HG02885 (cell line): ENCODE measurements around the gene EPAS1.

Experiments used
- ATAC-seq: cut with Tn5 transposase; IDR thresholded peaks from one replicate; pipeline ENCODE4 v1.9.1; 2021; ENCODE audit warnings: mild to moderate bottlenecking; ENCODE audit not compliant: unreplicated experiment, poor library complexity

The EPAS1 gene

GRCh38 chr2:46299365-46300263, 2.4 kb downstream of the EPAS1 start:
- ATAC-seq = no peak

DNA sequence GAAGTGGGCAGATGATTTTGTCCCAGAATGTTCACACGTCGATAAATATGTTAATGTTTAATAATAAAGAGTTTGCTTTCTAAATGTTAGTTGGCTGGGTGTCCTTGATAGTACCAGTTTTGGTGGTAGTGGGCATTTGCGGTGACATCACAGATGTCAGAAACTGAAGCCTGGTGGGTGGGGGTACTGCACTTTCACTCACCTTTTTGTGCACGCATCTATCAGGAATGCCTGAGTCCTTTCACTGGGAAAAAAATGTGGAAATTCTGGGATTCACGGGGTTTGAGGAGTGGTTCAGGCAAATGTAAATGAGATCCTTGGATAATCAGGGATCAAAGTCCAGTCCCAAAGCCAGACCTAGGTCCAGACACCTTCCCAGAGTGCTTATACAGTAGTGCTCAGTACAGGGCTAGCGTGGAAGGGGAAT, 3.2 kb downstream of the EPAS1 start:
- ATAC-seq = no peak

GRCh38 chr2:46302005-46302695, 4.9 kb downstream of the EPAS1 start:
- no peak for ATAC-seq

DNA sequence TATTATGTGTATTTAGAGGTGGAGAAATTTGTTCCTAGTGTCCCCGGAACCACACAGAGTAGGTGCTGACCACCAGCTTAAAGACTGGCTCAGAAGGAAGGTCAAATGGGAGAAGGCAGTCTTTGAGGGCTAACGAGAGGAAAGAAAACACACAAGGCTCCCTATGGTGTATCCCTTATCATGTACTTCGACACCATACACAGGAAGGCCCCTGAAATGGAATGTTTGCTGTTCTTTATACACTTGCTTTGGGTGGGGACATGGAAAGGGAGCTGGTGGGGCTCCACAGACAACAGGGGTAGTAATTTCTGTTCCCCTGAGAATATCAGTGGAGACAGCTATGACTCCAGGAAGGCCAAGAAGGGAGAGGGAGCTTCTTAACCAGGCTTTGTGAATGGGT, 6.0 kb downstream of the EPAS1 start:
- ATAC-seq = no peak

DNA sequence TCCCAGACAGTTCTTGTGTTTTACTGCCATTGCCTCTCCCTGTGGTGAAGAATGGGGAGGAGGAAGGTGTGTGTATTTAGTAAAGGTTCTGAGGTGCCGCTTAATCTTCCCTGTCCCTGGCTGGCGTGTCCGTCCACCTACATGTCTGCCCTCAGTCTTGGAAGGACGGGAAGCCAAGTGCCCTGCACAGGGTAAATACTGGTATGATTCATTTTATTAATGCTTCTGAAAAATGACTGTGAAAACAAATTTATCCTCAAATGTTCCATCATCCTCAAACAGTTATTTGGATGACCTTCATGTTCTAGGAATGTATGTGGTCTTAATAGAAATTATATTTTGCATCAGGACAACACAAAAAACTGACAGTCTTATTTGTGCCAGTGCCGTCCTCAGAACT, 6.6 kb downstream of the EPAS1 start:
- ATAC-seq = no peak

DNA sequence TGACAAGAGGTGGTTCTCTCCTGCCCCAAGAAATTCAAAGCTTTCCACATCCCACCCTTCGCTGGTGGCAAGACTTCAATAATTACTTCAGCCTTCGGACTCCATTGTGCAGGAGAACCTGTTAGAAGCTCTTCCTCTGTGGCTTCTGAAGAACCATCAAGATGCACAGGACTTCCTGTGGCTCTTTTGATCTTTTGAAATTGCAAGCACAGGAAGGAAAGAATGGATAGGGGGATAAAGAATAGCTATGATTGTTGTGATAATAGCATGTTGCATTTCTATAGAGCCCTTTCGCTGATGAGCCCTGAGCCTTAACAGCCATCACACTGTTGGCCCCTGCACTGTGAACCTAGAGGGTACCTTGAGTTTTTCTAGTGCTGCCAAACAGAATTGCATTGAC, 7.4 kb downstream of the EPAS1 start:
- no peak for ATAC-seq

DNA sequence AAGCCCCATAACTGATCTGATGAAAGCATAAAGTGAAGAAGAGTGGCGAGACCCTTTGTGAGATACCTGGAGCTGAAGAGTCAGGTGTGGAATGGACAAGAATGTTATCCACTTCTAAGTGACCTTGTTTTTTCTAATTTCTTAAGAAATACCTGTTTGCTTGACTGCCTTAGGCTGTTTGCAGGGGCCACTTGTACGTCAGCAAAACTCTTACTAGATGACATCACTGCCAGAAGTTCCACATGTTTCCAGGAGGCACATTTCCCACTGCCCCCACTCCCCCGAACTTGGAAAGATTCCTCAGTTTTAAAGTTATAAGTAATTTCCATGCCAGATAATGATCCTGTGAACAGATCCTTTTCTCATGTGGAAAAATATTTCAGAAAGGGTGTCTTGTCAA, 8.0 kb downstream of the EPAS1 start:
- no peak for ATAC-seq

GRCh38 chr2:46305767-46306166, 8.6 kb downstream of the EPAS1 start:
- no peak for ATAC-seq

DNA sequence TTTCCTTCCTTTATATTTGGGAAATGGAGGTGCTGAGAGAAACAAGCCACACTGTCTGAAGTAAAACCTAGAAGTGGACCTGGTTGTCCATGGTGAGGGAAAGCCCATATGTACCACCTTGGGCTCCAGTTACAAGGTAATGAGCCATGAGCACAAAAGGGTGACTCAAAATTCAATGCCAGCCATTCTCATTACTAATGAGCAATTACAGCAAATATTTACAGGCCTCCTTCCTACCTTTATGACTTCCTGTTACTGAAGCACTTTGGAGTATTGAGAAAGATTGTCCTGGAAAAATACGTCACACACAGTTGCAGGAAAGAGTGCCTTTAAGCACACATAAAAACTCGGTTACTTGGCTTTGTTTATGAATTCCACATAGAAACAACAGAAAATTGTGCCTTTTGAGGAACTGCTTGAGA, 9.1 kb downstream of the EPAS1 start:
- no peak for ATAC-seq

GRCh38 chr2:46306988-46307655, 9.9 kb downstream of the EPAS1 start:
- no peak for ATAC-seq

DNA sequence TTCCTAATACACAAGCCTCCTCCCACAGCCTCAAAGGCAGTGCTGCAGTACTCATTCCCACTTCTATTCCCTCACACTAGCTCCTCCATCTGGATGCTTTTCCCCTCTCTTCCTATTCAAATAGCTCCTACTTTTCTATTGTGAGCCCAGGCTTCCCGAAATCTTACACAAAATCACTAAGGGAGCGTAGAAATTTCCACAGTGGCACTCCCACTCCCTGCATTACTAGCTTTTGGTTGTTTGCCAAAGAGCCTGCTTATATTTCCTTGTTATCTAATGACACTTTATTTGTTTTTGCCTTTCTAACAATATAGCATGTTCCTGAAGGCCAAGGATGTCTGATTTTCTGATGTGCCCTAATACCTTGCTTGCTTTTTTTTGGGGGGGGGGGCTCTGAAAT, 10.9 kb downstream of the EPAS1 start:
- ATAC-seq = no peak

DNA sequence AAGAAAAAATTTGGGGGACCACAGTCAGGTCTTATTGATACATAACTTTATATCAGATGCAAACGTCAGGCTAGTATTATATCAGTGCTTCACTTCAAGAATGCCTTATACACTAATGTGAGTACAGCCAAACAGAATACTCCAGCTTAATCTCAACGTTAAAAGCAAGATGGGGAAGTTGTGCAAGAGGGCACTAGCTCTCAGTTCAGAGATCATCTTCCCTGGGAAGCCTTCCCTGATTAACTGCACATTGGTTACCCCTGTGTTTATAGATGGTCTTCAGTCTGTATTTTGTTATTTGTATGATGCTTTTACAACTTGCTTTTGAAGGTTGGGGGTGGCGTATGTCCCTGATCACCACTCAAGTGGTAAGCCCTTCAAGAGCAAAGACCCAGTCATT, 11.4 kb downstream of the EPAS1 start:
- ATAC-seq = no peak

- no peak for ATAC-seq
These were observed 12.1 kb downstream of the EPAS1 start for GRCh38 chr2:46309052-46309953.

DNA sequence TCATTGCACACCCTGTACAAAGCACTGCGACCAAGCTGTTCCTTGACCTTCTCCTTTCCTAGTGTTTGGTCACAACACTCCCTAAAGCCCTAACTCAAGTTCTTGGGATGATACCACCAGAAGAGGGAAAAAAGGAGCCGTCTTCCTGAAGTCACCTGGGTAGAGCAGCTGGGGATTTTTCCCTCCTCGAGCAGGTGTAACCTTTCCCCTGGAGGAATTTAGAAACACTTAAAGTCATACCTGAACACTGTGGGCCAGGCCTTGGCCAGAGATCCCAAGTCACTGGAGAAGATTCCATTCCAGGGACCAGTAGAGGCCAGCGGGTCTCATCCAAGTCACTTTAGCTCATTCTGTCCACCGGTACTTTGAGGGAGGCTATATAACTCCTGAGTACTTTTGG, 13.2 kb downstream of the EPAS1 start:
- no peak for ATAC-seq

- ATAC-seq = no peak
These were observed 14.5 kb downstream of the EPAS1 start for GRCh38 chr2:46311651-46312223.

DNA sequence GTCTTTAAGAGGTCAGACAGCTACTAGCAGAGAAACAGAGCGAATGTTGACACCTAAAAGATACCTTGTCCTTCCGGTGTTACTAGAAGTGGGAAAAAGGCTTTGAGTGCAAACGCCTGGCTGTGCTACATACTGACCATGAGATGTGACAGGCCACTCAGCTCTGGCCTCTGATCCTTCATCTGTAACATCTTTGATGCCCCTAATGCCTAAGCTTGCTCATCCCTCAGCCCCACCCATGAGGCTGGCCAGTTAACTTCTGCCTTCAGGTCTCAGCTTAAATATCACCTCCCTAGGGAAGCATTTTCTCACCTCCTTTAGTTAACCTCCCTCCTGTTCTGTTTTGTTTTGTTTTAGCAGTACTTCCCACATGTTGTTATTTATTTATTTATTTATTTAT, 15.9 kb downstream of the EPAS1 start:
- no peak for ATAC-seq

DNA sequence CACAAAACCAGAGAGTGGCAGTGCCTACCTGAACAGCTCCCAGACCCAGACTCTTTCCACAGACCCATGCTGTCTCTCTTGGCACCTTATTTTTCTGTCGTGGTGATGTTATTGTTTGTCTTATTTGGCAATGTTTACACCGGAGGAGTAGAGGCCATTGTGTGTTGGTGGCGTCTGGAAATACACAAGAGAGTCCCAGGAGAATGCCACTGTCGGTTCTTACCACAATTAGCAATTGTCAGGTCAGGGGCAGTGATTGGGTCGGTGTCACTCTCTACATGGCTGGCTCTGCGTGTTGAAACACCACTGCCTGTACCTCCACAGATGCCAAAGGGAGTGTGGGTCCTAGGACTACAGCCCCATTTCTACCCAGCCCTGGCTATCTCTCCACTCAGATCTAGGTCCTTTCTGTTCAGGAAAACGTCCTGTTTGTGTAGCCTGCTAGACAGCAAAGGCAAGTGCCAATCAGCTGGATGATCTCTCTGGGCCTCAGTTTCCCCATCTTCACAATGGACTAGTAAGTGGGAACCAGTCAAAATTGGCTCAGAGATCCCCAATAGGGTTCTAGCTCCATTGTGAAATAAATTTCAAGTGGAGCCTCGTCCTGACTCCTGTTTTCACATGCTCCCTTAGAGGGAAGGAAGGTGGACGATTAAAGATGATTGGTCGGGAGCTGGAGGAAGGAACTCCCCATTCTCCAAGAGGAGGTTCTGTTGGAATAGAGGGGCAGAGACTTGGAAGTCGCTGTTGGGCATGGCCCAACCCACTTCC, 17.0 kb downstream of the EPAS1 start:
- no peak for ATAC-seq

DNA sequence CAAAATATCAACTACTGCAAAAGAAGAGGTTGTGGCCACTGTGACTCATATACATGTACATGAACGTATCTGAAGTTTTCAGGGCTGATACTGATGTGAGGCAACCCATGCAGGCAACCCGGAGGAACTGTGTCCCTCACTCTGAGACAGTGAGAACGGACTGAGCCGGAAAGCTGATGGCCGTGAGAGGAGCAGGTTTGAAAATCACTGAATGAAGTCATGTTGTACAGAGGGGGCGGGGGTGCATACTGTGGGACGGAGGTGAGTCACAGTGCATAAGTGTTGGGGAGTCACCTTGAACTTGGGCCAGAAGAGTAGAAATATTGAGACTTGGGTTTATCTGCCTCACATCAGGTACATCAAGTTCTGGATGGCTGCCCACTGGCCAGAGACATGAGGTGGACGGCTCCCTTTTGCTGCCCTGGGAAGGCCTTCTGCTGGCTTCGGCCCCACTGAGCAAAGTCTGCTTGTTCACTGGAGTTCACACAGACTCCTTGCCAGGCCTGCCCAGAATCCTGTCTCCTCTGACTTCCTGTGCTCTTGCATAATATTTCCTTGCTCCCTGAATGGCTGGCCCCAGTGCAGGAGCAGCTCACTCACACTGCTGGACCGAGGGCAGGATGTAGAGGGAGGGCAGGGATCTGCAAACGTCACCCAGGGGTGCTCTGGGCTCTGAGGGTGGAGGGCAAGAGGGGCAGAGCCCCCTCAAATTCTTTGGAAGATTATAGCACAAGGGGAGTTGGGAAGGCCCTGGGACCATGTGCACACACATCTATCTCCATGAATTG, 18.1 kb downstream of the EPAS1 start:
- no peak for ATAC-seq
